ENCODE data around the gene DYNLL1. TPM values are rescaled to one million over a fixed set of nuclear protein-coding genes. Genes with fewer than 3 reads are reported as not detected.

The DYNLL1 gene
- total and polyA plus RNA-seq, 2 donors (not counting 3 experiments of a cell fraction or from before 2014, with no cell fraction given), result 469 to 600 TPM

GRCh38 chr12:120453977-120454376 lies 41.9 kb upstream of the DYNLL1 start:
- Histone ChIP-seq H3K9me3 (replicated peaks; ENCODE audit: control insufficient read depth, insufficient read depth, low read length) (no peaks in the 10 kb centered on the region), H3K79me2 (ENCODE audit: control insufficient read depth, insufficient read depth, low read length) (peaks cover 7% of the 10 kb centered on the region), H4K20me1 (replicated peaks; ENCODE audit: control insufficient read depth, extremely low read depth, insufficient read depth, low read length) (peaks cover 4% of the 10 kb centered on the region), H3K27ac (ENCODE audit: insufficient read depth, low read depth, low read length) (no peak overlapping the region), H2AFZ (ENCODE audit: low read depth, low read length) (no peak overlapping the region), H3K4me2 (ENCODE audit: insufficient read depth, low read length) (no peak overlapping the region), H3K36me3 (ENCODE audit: control insufficient read depth in 2 of 2, extremely low read depth in 1 of 2, insufficient read depth in 2 of 2, low read length in 2 of 2) (peaks cover 4 to 17% of the 10 kb centered on the region in 2 experiments), H3K27me3 (ENCODE audit: control insufficient read depth in 2 of 2, insufficient read depth in 2 of 2, low read length in 2 of 2) (no peaks in the 10 kb centered on the region), H3K4me1 (ENCODE audit: control insufficient read depth, extremely low read depth, insufficient read depth, low read length) (no peaks in the 10 kb centered on the region), H3K9ac (replicated peaks; ENCODE audit: extremely low read depth, insufficient read depth, low read length) (no peak overlapping the region), H3K4me3 (replicated peaks in 1 of 3; ENCODE audit: insufficient read depth in 1 of 3, low read depth in 1 of 3, low read length in 3 of 3) (no peak overlapping the region), H3K9me1 (replicated peaks; ENCODE audit: control insufficient read depth, extremely low read depth, insufficient read depth, low read length) (no peaks in the 10 kb centered on the region)
- DNase-seq (ENCODE audit: low read depth, low spot score) (peak; percentile 18), FAIRE-seq (peak; percentile 67)
- CTCF ChIA-PET, result interaction anchor here (1.3 to 2.5 kb wide), 2 partner anchors 11 kb away, joined by 3 to 8 read pairs; no protein-coding TSS in a partner anchor
- BruUV-seq (replicated peaks), result no TSS peak
- POLR2A ChIA-PET, result no interaction called here
- intact Hi-C loops (cut with micrococcal nuclease), result no loop called here
- dilution Hi-C loops (cut with MboI; ENCODE audit: extremely low pct_ligation_motif_present, low sequenced_read_pairs), result no loop called here
- peak; percentile 48 to 63 for TF ChIP-seq CTCF (IDR thresholded peaks at IDR 0.05; ENCODE audit: extremely low read depth in 1 of 2, insufficient read depth in 1 of 2, low read depth in 1 of 2, low read length in 2 of 2)
- no peak for TF ChIP-seq GATA2 (IDR thresholded peaks at IDR 0.05; ENCODE audit: insufficient read depth, insufficient read length, low read depth, low read length)
- TF ChIP-seq POLR2AphosphoS5 (IDR thresholded peaks at IDR 0.05; ENCODE audit: insufficient read depth, low read depth, low read length), result no peak
- no peak for TF ChIP-seq FOS (IDR thresholded peaks at IDR 0.05; ENCODE audit: borderline replicate concordance, insufficient read depth, low read length)

- POLR2A ChIA-PET, result no interaction called here
These were observed 40.6 kb upstream of the DYNLL1 start for GRCh38 chr12:120455302-120455701.

More at GRCh38 chr12:120455302-120455701, 40.6 kb upstream of the DYNLL1 start:
- H3K79me2 ChIP-seq (ENCODE audit: control insufficient read depth, insufficient read depth, low read length), result peaks cover 2% of the 10 kb centered on the region
- CTCF ChIA-PET, result interaction anchor here (0.8 to 1.5 kb wide), 2 partner anchors 8 to 98 kb away, joined by 3 read pairs; no protein-coding TSS in a partner anchor
- DNase-seq (ENCODE audit: low read depth, low spot score) (no peak), FAIRE-seq (no peak)
- dilution Hi-C loops (cut with MboI; ENCODE audit: extremely low pct_ligation_motif_present, low sequenced_read_pairs) (no loop called here), intact Hi-C loops (cut with micrococcal nuclease) (no loop called here)
- no peak for TF ChIP-seq JUN (IDR thresholded peaks at IDR 0.05; ENCODE audit: borderline replicate concordance, insufficient read depth, insufficient read length, low read depth)
- TF ChIP-seq EZH2 (IDR thresholded peaks at IDR 0.05; ENCODE audit: borderline replicate concordance, low read depth, low read length, severe bottlenecking), result no peak
- no peak overlapping the region for H3K4me2 ChIP-seq (ENCODE audit: insufficient read depth, low read length)
- BruUV-seq (replicated peaks), result no TSS peak
- H3K27me3 ChIP-seq (ENCODE audit: control insufficient read depth in 2 of 2, insufficient read depth in 2 of 2, low read length in 2 of 2), result no peaks in the 10 kb centered on the region
- no peak overlapping the region for H2AFZ ChIP-seq (ENCODE audit: low read depth, low read length)
- no peaks in the 10 kb centered on the region for H3K4me1 ChIP-seq (ENCODE audit: control insufficient read depth, extremely low read depth, insufficient read depth, low read length)
- H3K9me3 ChIP-seq (replicated peaks; ENCODE audit: control insufficient read depth, insufficient read depth, low read length), result no peaks in the 10 kb centered on the region
- no peak overlapping the region for H3K9ac ChIP-seq (replicated peaks; ENCODE audit: extremely low read depth, insufficient read depth, low read length)
- H3K36me3 ChIP-seq (ENCODE audit: control insufficient read depth in 2 of 2, extremely low read depth in 1 of 2, insufficient read depth in 2 of 2, low read length in 2 of 2), result peaks cover 5 to 27% of the 10 kb centered on the region in 2 experiments
- peaks cover 4% of the 10 kb centered on the region for H4K20me1 ChIP-seq (replicated peaks; ENCODE audit: control insufficient read depth, extremely low read depth, insufficient read depth, low read length)
- H3K27ac ChIP-seq (ENCODE audit: insufficient read depth, low read depth, low read length), result no peak overlapping the region
- no peaks in the 10 kb centered on the region for H3K9me1 ChIP-seq (replicated peaks; ENCODE audit: control insufficient read depth, extremely low read depth, insufficient read depth, low read length)
- no peak overlapping the region for H3K4me3 ChIP-seq (replicated peaks in 1 of 3; ENCODE audit: insufficient read depth in 1 of 3, low read depth in 1 of 3, low read length in 3 of 3)
